Caco-2 (cell line): Measurements from ENCODE around the gene FCN2. TPM values are rescaled to one million over a fixed set of nuclear protein-coding genes. Genes with fewer than 3 reads are reported as not detected.

Source experiments
- BruUV-seq: library from RNA; stranded (reverse); fragments of 400-500 nt; replicated peaks from 2 replicates; lab custom pipeline; 2021; lab: Mats Ljungman, UMichigan
- CTCF ChIA-PET: fragments of 300-600 bp; sonication (Branson Sonifier 250); formaldehyde crosslinking; loops from one replicate; lab custom pipeline; 2022; ENCODE audit warnings: antibody characterized with exemption; lab: Charles Lee
- POLR2A ChIA-PET: fragments of 300-600 bp; sonication (Branson Sonifier 250); formaldehyde crosslinking; loops from one replicate; lab custom pipeline; 2022; ENCODE audit warnings: antibody characterized with exemption; lab: Charles Lee
- DNase-seq, 2 experiments: peaks; one replicate each; pipeline versions ENCODE4 v3.0.0 to v3.0.0-alpha.2; 2020 to 2022
- H3K27me3 ChIP-seq: replicated peaks from 2 replicates; pipeline ENCODE4 v1.6.0; 2011; ENCODE audit warnings: low read length; ENCODE audit not compliant: control insufficient read depth, insufficient read depth
- H3K36me3 ChIP-seq: 2 replicates; pipeline ENCODE4 v1.5.1; 2011; ENCODE audit warnings: low read length; ENCODE audit not compliant: control insufficient read depth, insufficient read depth
- H3K4me1 ChIP-seq: fragments of 250-450 bp; sonication (Bioruptor Pico); 2 replicates; pipeline ENCODE4 v1.5.1; 2020; ENCODE audit warnings: mild to moderate bottlenecking
- H3K4me3 ChIP-seq: 2 replicates; pipeline ENCODE4 v1.5.1; 2011; ENCODE audit warnings: low read depth, mild to moderate bottlenecking, control low read depth, low read length
- H3K9me3 ChIP-seq: fragments of 250-450 bp; sonication (Bioruptor Pico); 2 replicates; pipeline ENCODE4 v1.5.1; 2020; ENCODE audit warnings: mild to moderate bottlenecking, moderate library complexity
- H3K27ac Mint-ChIP-seq: one replicate; pipeline ENCODE4 v1.8.0; 2022; ENCODE audit warnings: mixed read lengths; ENCODE audit not compliant: unreplicated experiment
- H3K27me3 Mint-ChIP-seq: one replicate; pipeline ENCODE4 v1.8.0; 2022; ENCODE audit warnings: mixed read lengths; ENCODE audit not compliant: insufficient read depth, unreplicated experiment
- H3K36me3 Mint-ChIP-seq: one replicate; pipeline ENCODE4 v1.8.0; 2022; ENCODE audit warnings: mild to moderate bottlenecking, mixed read lengths; ENCODE audit not compliant: insufficient read depth, unreplicated experiment
- H3K4me1 Mint-ChIP-seq: one replicate; pipeline ENCODE4 v1.8.0; 2022; ENCODE audit warnings: low read depth, mixed read lengths; ENCODE audit not compliant: unreplicated experiment
- H3K4me3 Mint-ChIP-seq: one replicate; pipeline ENCODE4 v1.8.0; 2022; ENCODE audit warnings: mild to moderate bottlenecking, moderate library complexity, mixed read lengths; ENCODE audit not compliant: unreplicated experiment
- H3K9me3 Mint-ChIP-seq: one replicate; pipeline ENCODE4 v1.8.0; 2022; ENCODE audit warnings: mixed read lengths; ENCODE audit not compliant: unreplicated experiment
- CTCF ChIP-seq, 2 experiments: fragments of 200-600 bp in 1 of 2; IDR thresholded peaks; 1 replicate in 1 of 2; 2 replicates in 1 of 2; pipeline versions ENCODE4 v1.5.1 to v1.8.0; 2011 to 2022; ENCODE audit warnings: antibody characterized with exemption in 1 of 2, control low read depth in 1 of 2, inconsistent platforms in 1 of 2, low read depth in 1 of 2, low read length in 1 of 2, mild to moderate bottlenecking in 1 of 2, moderate library complexity in 1 of 2; ENCODE audit not compliant: insufficient read depth in 1 of 2, severe bottlenecking in 1 of 2, unreplicated experiment in 1 of 2
- intact Hi-C: fragments of 100-400 bp; cut with micrococcal nuclease; formaldehyde crosslinking; loops from one replicate; pipeline ENCODE4 v1.10.0; 2022; ENCODE audit not compliant: unreplicated experiment
- total RNA-seq: library from RNA; stranded (reverse); gene quantifications from 2 replicates; pipeline ENCODE4 v1.2.3, GENCODE V29; 2022

The FCN2 gene
- total RNA-seq, 1 experiment from 2014 or later, result not detected

GRCh38 chr9:134922066-134922931 is 41.7 kb downstream of the FCN2 start:
- BruUV-seq, result no TSS peak
- no peaks in the 10 kb centered on the region for H3K4me1 ChIP-seq
- Mint-ChIP-seq H3K9me3 (no peaks in the 10 kb centered on the region), H3K4me1 (no peaks in the 10 kb centered on the region), H3K27ac (no peak overlapping the region), H3K36me3 (no peaks in the 10 kb centered on the region), H3K27me3 (peaks cover 3% of the 10 kb centered on the region), H3K4me3 (no peak overlapping the region)
- CTCF ChIA-PET, result no interaction called here
- POLR2A ChIA-PET, result no interaction called here
- H3K27me3 ChIP-seq, result no peaks in the 10 kb centered on the region
- no peak for TF ChIP-seq CTCF (IDR thresholded peaks at IDR 0.05; ENCODE audit: insufficient read depth in 1 of 2, low read depth in 1 of 2, low read length in 1 of 2, severe bottlenecking in 1 of 2, unreplicated experiment in 1 of 2)
- no peaks in the 10 kb centered on the region for H3K36me3 ChIP-seq
- no peak for DNase-seq
- no peaks in the 10 kb centered on the region for H3K9me3 ChIP-seq
- intact Hi-C loops, result no loop called here
- H3K4me3 ChIP-seq, result no peak overlapping the region

GRCh38 chr9:134922932-134923240 is 42.3 kb downstream of the FCN2 start:
- no peak overlapping the region for H3K27ac Mint-ChIP-seq
- Histone ChIP-seq H3K27me3 (no peaks in the 10 kb centered on the region), H3K9me3 (no peaks in the 10 kb centered on the region), H3K36me3 (no peaks in the 10 kb centered on the region), H3K4me1 (no peaks in the 10 kb centered on the region), H3K4me3 (no peak overlapping the region)
- no peaks in the 10 kb centered on the region for H3K36me3 Mint-ChIP-seq
- DNase-seq, result no peak
- peaks cover 3% of the 10 kb centered on the region for H3K27me3 Mint-ChIP-seq
- no peaks in the 10 kb centered on the region for H3K4me1 Mint-ChIP-seq
- intact Hi-C loops, result no loop called here
- H3K4me3 Mint-ChIP-seq, result no peak overlapping the region
- ChIA-PET POLR2A (no interaction called here), CTCF (no interaction called here)
- no TSS peak for BruUV-seq
- H3K9me3 Mint-ChIP-seq, result no peaks in the 10 kb centered on the region
- no peak for TF ChIP-seq CTCF (IDR thresholded peaks at IDR 0.05; ENCODE audit: insufficient read depth in 1 of 2, low read depth in 1 of 2, low read length in 1 of 2, severe bottlenecking in 1 of 2, unreplicated experiment in 1 of 2)

- H3K4me1 Mint-ChIP-seq, result no peaks in the 10 kb centered on the region
- no peaks in the 10 kb centered on the region for H3K36me3 Mint-ChIP-seq
- no peak for TF ChIP-seq CTCF (IDR thresholded peaks at IDR 0.05; ENCODE audit: insufficient read depth in 1 of 2, low read depth in 1 of 2, low read length in 1 of 2, severe bottlenecking in 1 of 2, unreplicated experiment in 1 of 2)
- H3K36me3 ChIP-seq, result no peaks in the 10 kb centered on the region
- H3K9me3 Mint-ChIP-seq, result no peaks in the 10 kb centered on the region
- no peak overlapping the region for H3K4me3 ChIP-seq
- H3K4me1 ChIP-seq, result no peaks in the 10 kb centered on the region
- POLR2A ChIA-PET, result no interaction called here
- H3K4me3 Mint-ChIP-seq, result no peak overlapping the region
- no peaks in the 10 kb centered on the region for H3K9me3 ChIP-seq
- BruUV-seq, result no TSS peak
- no peak for DNase-seq
- H3K27me3 ChIP-seq, result no peaks in the 10 kb centered on the region
- CTCF ChIA-PET, result no interaction called here
- H3K27me3 Mint-ChIP-seq, result peaks cover 3% of the 10 kb centered on the region
- intact Hi-C loops, result no loop called here
- H3K27ac Mint-ChIP-seq, result no peak overlapping the region
Measured at GRCh38 chr9:134923466-134923865, 42.9 kb downstream of the FCN2 start.
